GM18519 (cell line): ENCODE results near the gene GNRH2.
"Not testable (repeated sequence)": the region's sequence is repeated elsewhere in the genome, so short reads cannot be mapped to it uniquely, and the experiment has no call there.

Experiments used
- ATAC-seq: cut with Tn5 transposase; IDR thresholded peaks from one replicate; pipeline ENCODE4 v1.9.1; 2021; ENCODE audit warnings: mild to moderate bottlenecking, moderate library complexity; ENCODE audit not compliant: unreplicated experiment, low FRiP score

Gene GNRH2, protein sequence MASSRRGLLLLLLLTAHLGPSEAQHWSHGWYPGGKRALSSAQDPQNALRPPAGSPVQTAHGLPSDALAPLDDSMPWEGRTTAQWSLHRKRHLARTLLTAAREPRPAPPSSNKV

DNA sequence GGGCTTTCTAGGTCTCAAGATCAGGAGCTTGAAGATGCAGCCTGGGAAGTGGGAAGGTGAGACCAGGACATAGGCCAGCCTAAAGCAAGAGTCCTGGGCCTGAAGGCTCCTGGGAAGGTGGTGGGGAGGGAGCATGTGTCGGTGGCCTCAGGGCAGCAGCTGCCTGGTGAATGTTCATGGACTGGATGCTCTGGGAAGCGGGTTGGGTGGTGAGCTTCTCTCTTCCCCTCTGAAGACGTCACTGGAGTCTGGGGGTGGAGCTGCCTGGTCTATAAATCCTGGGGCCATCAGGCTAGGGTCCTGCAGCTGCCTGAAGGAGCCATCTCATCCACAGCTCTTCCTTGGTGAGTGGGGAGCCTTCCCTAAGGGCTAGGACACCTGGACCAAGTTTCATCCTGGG, at the start of gene GNRH2:
Gene GNRH2 (plus strand): TSS at position 301 of the 400 bp plus-strand sequence. CDS start 793 bp downstream, outside the sequence.
- no peak for ATAC-seq

DNA sequence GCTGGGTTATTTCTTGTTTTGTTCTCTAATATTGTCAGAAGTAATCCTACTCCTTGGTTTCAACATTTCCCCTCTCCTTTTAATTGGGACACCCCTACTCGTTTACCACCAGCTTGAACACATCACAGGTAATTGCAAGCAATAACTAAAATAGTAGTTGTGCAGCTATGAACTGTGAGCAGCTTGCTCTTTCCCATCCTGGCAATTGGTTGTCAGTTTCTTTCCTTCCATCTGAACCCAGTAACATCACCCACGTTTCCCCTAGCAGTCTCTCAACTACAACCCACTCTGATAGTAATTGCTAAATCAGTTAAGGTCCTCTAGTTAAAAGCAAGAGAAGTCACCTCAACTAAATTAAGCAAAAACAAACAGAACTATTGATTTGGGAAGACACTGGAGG, 47.6 kb upstream of the GNRH2 start:
- ATAC-seq, result no peak

DNA sequence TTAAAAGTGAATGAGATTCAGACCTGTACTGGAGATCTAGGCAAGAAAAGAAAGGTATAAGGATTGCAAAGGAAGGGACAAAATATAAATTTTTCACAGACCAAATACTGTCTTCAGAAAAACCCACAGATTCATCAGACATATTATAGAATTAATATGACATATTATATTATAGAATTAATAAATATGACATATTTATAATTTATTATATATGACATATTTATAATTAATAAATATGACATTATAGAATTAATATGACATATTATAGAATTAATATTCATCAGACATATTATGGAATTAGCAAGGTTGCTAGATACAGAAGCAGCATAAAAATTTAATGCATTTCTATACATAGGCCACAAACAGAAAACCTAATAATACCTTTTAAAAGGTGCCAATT, 44.7 kb upstream of the GNRH2 start:
- ATAC-seq, result no peak

DNA sequence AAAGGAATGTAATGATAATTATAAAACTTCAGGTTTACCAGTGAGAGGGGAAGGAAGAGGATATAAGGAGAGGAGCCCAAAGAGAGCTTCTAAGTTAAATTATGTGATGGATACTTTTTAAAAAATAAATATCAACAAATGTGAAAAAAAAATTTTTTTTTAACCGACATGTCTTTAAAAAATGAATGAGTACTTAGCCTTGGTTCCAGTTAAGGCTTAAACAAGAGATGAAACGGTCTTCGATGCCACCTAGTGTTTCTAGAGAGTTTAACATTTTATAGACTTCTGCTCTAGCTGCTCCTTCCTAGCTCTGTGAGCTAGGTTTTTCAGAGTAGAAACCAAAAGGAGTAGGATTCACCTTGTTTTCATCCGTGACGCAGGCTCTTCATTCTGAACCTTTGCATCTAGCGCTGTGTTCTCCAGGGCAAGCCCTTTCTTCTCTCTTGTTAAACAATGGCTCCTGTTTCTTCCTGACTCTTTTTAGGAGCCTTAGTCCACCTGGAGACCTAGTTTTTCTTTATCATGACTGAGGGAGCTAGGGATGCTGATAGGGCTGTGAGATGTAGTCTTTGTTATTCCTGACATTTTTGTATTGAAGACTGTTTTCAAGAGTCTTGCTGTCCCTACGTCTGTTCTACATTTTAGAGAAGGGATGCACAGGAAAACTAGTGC, 42.4 kb upstream of the GNRH2 start:
- no peak for ATAC-seq

DNA sequence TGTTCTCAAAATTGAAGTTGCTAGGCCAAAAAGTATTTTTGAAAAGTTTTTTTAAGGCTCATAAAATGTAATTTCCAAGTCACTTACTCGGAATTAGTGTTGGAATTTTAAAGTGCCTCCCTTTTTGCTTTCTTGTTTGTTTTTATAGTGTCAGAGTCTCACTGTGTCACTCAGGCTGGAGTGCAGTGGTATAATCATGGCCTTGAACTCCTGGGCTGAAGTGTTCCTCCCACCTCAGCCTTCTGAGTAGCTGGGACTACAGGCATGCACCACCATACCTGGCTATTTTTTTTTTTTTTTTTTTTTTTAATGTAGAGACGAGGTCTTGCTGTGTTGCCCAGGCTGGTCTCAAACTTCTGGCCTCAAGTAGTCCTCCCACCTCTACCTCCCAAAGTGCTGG, 40.0 kb upstream of the GNRH2 start:
- ATAC-seq, result no peak

DNA sequence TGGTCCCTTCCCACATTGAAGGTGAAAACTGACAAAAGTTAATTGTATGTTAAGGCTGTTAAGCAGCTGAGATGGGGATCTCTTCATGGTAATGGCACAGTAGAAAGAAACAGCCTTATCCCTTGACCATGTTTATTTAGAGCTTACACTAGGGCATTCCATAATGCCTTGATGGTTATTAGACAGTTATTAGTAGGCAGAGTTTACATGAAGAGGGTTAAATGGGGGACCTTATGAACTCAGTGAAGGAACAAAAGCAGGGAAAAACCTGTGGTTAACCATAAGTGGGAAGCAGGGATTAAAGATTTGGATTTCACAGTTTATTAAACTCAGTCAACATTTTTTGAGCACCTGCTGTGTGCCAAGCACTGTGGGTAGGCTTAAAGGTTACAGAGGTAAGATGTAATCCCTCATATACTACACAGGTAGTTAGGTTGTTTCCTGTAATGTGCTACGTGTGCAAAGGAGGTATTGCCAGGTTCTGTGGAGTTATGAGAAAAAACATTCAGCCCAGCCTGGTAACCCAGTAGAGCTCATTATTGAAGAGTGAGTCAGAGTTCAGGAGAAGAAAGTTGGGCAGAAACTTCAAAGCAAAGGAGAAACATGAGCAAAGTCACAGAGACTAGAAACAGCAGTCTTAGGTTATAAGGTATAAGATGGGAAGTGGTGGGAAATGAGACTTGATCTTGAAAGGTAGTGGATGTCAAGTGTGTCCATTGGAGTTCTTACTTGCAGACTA, 32.3 kb upstream of the GNRH2 start:
- no peak for ATAC-seq

DNA sequence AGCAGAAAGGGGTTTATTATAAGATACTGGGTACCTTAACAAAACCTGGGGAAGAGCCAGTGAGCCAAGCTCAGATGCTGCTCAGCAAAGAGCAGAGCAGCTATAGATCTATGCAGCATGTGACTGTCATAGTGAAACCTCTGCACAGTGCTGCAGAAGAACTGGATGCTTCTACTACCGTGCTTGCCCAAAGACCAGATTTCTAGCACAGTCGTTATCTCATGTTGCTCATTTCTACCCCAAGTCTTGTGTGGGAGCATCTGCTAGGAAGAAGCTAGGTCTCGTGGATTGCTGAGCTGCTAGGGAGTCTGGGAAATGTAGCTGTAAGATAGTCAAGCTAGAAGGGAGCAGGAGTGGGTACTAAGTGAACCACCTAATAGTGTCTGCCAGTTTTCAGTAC, 31.7 kb upstream of the GNRH2 start:
- ATAC-seq, result no peak

DNA sequence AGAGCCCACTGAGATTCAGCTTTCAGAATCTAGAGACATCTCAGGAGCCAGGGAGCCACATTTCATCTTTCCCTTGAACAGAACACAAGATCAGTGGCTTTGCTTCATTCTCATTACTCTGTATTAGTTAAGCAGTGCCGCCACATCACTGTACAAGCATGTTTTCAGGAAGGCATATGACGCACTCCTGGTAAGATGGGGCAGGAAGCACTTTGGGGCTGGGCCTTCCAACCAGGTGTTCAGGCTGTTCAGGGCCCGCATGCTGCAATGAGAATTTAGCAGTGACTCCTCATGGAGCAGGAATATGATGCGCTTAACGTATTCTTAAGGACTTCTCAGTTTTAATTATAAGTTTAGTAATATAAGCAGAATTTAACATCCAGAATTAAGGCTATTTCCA, 29.7 kb upstream of the GNRH2 start:
- ATAC-seq, result no peak

DNA sequence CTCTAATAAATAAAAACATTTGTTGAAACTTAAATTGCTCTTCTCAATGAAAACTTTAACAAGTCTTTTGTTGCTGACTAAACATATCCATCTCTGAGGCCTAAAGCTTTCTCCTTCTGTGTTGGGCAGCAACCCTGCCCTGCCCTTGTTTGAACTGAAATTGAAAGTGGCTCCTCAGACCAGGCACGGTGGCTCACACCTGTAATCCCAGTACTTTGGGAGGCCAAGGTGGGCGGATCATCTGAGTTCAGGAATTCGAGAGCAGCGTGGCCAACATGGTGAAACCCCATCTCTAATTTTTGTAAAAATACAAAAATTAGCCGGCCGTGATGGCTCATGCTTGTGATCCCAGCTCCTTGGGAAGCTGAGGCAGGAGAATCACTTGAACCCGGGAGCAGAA, 29.2 kb upstream of the GNRH2 start:
- ATAC-seq, result no peak

DNA sequence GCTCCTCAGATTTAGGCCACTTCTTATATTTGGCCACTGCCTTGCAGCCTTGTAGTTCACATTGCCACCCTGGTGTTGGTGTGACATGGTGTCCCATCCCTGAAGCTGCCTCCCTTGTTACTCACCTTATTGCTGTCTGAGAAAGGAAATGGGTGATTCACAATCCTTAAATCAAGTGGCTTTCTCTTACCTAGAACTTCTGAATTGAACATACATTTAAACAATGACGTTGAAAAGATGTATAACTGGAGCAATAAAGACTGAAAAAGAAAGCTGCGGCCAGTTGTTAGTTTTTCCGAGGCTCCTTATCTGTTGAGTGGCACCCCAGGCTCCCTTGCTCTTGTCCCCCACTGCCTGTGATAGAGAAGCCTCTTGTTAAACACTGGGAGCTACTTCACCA, 28.8 kb upstream of the GNRH2 start:
- ATAC-seq, result no peak

DNA sequence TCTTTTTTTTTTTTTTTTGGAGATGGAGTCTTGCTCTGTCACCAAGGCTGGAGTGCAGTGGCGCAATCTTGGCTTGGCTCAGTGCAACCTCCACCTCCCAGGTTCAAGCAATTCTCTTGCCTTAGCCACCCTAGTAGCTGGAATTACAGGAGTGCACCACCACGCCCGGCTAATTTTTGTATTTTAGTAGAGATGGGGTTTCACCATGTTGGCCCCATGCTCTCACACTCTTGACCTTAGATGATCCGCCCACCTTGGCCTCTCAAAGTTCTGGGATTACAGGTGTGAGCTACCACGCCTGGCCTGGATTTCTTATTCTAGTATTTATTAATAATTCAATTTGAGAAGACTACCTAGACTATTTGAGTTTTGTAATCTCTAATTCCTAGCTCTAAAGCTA, 28.1 kb upstream of the GNRH2 start:
- ATAC-seq, result not testable (repeated sequence)

DNA sequence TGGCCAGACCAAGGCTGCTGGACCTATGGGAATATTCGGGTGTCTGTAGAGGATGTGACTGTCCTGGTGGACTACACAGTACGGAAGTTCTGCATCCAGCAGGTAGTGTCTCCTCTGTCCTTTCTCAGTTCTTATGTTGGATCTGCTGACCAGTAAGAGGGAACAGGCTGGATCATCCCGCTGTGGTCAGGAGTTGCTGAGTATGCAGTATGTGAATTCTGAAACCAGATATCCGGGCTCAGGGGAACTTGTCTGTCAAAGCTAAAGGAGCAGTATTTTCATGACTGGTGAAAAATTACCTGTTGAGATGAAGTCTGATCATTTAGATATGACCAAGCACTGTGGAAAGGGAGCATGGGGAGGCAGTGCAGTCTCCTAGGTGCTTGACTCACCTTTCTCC, 22.1 kb upstream of the GNRH2 start:
- ATAC-seq, result no peak

DNA sequence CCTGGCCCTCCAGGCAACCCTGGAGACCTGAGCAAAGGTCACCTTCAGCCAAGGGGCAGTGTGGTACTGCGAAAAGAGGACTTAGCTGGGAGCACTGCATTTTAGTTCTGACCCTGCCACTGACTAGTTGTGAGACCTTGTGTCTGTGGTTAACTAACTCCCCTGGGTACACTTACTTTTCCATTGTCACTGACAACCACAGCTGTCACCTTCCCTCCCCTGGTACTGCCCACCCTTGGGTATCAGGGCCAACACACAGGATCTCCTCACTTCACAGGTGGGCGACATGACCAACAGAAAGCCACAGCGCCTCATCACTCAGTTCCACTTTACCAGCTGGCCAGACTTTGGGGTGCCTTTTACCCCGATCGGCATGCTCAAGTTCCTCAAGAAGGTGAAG, 21.6 kb upstream of the GNRH2 start:
- ATAC-seq, result no peak

DNA sequence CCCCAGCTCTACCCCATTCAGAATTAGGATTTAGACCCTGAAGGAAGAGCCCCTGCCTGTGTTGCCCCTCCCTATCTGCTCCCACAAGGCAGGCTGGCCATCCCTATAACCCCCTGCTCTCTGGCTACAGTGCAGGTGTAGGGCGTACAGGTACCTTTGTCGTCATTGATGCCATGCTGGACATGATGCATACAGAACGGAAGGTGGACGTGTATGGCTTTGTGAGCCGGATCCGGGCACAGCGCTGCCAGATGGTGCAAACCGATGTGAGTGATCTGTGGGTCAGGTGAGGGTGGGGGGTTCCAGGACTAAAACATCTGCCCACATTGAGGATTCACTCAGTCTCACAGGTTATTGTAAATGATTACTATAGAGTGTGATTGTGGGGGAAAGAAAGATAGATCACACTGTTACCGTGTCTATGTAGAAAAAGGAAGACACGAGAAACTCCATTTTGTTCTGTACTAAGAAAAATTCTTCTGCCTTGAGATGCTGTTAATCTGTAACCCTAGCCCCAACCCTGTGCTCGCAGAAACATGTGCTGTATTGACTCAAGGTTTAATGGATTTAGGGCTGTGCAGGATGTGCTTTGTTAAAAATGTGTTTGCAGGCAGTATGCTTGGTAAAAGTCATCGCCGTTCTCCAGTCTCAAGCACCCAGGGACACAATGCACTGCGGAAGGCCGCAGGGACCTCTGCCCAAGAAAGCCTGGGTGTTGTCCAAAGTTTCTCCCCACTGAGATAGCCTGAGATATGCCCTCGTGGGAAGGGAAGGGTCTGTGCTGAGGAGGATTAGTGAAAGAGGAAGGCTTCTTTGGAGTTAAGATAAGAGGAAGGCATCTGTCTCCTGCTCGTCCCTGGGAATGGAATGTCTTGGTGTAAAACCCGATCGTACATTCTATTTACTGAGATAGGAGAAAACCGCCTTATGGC, 20.6 kb upstream of the GNRH2 start:
- not testable (repeated sequence) for ATAC-seq

DNA sequence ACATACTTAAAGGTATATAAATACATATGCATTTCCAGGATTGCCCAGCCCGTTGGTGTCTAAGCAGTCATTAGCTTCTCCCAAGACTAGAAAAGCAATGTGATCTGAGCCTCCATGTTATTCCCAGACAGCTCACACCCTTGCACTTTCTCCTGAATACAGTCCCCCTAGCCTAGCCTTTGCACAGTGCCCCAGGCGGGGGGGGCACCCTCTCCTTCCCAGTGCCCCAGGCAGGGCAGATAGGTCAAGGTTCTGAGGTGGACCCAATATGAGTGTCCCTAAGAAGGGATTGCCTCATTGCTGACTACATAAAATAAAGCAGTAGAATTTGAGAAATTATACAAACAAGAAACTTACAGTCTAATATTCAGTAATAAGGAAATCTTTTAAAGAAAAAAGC, 15.4 kb upstream of the GNRH2 start:
- ATAC-seq, result no peak

DNA sequence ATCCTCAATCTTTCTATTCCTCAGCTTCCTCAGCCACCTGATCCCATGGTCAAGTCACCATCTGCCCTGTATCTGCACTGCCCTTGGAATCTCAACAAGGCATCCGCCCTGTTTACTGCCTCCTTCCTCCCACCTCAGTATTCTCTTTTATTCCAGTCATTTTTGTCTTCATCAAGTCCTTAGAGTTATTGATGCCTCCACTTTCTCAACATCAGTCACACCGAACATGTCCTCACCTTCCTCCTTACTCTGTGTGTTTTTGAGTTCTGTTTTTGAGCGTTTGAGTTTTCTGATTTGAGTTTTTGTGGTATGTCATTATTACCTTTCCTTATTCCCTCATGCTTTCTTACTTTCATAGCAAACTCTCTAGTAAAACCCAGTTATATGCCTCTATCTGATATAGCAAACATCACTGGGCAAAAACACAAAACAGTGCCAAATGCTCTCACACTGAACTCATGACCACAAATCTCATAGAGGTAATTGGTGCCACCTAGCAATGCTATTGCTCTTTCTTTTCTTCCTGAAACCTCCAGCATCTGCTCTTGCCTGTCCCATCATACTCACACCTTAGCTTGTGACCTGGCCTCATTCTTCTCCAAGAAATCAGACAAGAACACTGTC, 11.8 kb upstream of the GNRH2 start:
- no peak for ATAC-seq

DNA sequence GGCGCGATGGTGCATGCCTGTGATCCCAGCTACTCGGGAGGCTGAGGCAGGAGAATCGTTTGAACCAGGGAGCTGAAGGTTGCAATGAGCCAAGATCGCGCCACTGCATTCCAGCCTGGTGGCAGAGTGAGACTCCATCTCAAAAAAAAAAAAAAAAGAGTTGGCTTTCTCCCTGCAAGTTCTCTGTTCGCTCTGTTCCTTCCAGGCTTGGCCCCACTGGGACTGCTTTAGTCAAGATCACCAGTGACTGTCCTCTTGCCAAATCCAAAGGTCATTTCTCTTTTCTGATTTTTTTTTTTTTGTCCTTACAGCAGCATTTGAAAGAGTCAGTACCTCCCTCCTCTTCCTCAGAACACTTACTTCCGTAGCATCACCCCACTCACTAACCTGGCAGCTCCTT, 10.8 kb upstream of the GNRH2 start:
- ATAC-seq, result no peak

DNA sequence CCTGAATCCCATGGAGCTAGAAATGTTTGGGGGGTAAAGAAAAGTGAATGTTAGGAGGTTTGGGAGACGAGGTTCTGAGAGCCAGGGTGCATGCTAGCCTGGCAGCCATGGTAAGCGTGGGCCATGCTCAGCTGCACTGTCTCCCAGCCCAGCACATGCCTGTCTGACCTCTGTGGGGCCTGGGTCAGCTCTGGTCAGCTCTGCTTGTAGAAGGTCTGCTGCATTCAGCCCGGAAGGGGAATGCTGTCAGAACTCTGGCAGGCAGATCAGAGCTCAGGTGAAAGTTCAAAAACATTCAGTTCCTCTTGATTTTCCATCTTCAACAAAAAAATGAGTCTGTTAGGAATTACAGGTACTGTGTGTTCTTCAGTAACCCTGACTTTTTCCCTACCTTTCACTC, 5.8 kb upstream of the GNRH2 start:
- ATAC-seq, result no peak

DNA sequence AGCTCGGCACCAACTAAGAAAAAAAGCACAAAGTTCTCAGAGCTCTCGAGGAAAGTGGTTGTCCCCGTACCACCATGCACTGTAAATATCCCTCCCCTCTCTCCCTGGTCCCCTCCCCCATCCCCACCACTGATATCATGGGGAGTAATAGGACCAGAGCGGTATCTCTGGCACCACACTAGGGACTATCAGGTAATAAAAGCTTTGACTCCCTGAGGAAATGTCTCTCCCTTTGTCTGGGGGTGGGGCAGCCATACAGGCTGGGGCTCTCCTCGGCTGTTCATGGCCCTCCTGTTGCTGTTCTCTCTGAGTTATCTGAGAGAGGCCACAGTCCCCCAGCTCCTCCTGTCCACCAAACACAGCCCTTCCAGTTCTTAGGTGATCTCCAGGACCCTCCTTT, 5.0 kb upstream of the GNRH2 start:
- ATAC-seq, result no peak

DNA sequence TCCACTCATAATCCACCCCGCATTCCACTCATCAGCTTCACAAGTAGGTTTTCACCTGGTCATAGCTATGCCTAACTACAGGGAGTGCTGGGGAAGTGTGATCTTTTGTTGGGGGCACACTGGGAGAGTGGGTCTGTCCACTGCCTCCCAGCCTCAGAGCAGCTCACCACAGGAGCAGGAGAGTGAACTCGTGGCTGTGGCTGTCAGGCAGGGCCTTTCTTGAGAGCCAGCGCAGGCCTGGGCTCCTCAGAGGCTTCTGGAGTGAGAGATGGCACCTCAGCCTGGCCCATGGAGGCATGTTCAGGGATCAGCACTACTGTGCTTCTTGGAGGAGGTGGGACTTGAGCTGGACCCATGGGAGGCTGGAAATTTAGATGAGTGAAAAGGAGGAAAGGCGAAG, 4.0 kb upstream of the GNRH2 start:
- ATAC-seq, result no peak

DNA sequence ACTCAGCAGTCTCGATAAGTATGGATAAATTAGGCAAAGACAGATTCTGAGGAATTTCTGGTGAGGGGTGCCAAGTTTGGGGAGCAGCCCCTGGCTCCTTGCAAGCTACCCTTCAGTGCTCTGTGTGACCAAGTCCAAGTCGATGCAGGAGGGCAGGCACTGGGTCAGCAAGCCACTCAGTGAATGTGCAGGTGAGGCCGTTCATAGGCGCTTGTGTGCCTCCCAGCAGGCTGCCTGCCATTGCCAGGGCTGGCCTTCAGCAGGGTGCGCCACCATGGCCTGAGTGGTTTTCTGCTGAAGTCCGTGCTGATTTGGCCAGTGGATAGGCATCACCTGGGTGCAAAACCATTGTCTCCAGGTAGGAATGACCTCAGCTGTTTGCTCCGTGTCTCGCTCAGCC, 3.3 kb upstream of the GNRH2 start:
- no peak for ATAC-seq
